G401.6 (cell line): Measurements from ENCODE around the gene CHCHD6.

Source experiments
- FAIRE-seq: peaks from 2 replicates; lab custom pipeline; 2012; peaks lifted over from hg19 to GRCh38; lab: Jason Lieb, UNC

The CHCHD6 gene

GRCh38 chr3:126865736-126866135 is 161.7 kb downstream of the CHCHD6 start:
- no peak for FAIRE-seq

- FAIRE-seq = no peak
These were observed 162.2 kb downstream of the CHCHD6 start for GRCh38 chr3:126866175-126866759.

- no peak for FAIRE-seq
These were observed 163.3 kb downstream of the CHCHD6 start for GRCh38 chr3:126867190-126867862.

GRCh38 chr3:126867863-126868200 is 163.8 kb downstream of the CHCHD6 start:
- FAIRE-seq = no peak

GRCh38 chr3:126870608-126871210 is 166.7 kb downstream of the CHCHD6 start:
- FAIRE-seq = no peak

GRCh38 chr3:126872701-126873342 is 168.8 kb downstream of the CHCHD6 start:
- no peak for FAIRE-seq

GRCh38 chr3:126873416-126873815 is 169.4 kb downstream of the CHCHD6 start:
- FAIRE-seq = no peak

- no peak for FAIRE-seq
These were observed 174.6 kb downstream of the CHCHD6 start for GRCh38 chr3:126878664-126879063.

- FAIRE-seq = no peak
These were observed 176.9 kb downstream of the CHCHD6 start for GRCh38 chr3:126880901-126881300.

GRCh38 chr3:126881861-126882260 is 177.8 kb downstream of the CHCHD6 start:
- no peak for FAIRE-seq

GRCh38 chr3:126883241-126883640 is 179.2 kb downstream of the CHCHD6 start:
- FAIRE-seq = no peak

- FAIRE-seq = no peak
These were observed 181.4 kb downstream of the CHCHD6 start for GRCh38 chr3:126885425-126885824.

GRCh38 chr3:126886217-126886616 is 182.2 kb downstream of the CHCHD6 start:
- FAIRE-seq = no peak

- FAIRE-seq = no peak
These were observed 183.6 kb downstream of the CHCHD6 start for GRCh38 chr3:126887686-126888085.

GRCh38 chr3:126888186-126888760 is 184.2 kb downstream of the CHCHD6 start:
- no peak for FAIRE-seq

GRCh38 chr3:126889276-126890201 is 185.5 kb downstream of the CHCHD6 start:
- FAIRE-seq = no peak

- no peak for FAIRE-seq
These were observed 187.1 kb downstream of the CHCHD6 start for GRCh38 chr3:126891141-126891540.

GRCh38 chr3:126891791-126892190 is 187.8 kb downstream of the CHCHD6 start:
- FAIRE-seq = no peak

GRCh38 chr3:126893651-126894050 is 189.6 kb downstream of the CHCHD6 start:
- no peak for FAIRE-seq

GRCh38 chr3:126894475-126894874 is 190.4 kb downstream of the CHCHD6 start:
- no peak for FAIRE-seq

GRCh38 chr3:126895178-126896066 is 191.4 kb downstream of the CHCHD6 start:
- no peak for FAIRE-seq
